SU-DHL-6 (cell line): ENCODE data around the gene LMTK3.

Experiments
- CTCF ChIP-seq: fragments of 200-600 bp; sonication (generic); IDR thresholded peaks from one replicate; pipeline ENCODE4 v1.5.1; 2017; ENCODE audit warnings: antibody characterized with exemption, mild to moderate bottlenecking, low read length, moderate library complexity; ENCODE audit not compliant: insufficient read depth, poor library complexity, severe bottlenecking
- EZH2phosphoT487 ChIP-seq: fragments of 200-600 bp; sonication (generic), shearing (Covaris generic); conservative IDR thresholded peaks from 2 replicates; pipeline ENCODE4 v1.6.1; 2018; ENCODE audit warnings: mild to moderate bottlenecking, antibody characterized with exemption, low read length, moderate library complexity, mixed read lengths

- no peak for TF ChIP-seq CTCF
- no peak for TF ChIP-seq EZH2phosphoT487
Measured at GRCh38 chr19:48495396-48495795, 16.2 kb downstream of the LMTK3 start.
